ENCODE results near the gene BAIAP2. TPM values are rescaled to one million over a fixed set of nuclear protein-coding genes. Genes with fewer than 3 reads are reported as not detected.

The BAIAP2 gene
- total and polyA plus RNA-seq, 2 donors (not counting 3 experiments of a cell fraction or from before 2014, with no cell fraction given): 12.3 to 18.6 TPM

- Histone ChIP-seq H3K4me2 (ENCODE audit: insufficient read depth, low read length) (no peak overlapping the region), H3K27me3 (ENCODE audit: control insufficient read depth in 2 of 2, insufficient read depth in 2 of 2, low read length in 2 of 2) (no peaks in the 10 kb centered on the region), H3K9me1 (replicated peaks; ENCODE audit: control insufficient read depth, extremely low read depth, insufficient read depth, low read length) (no peaks in the 10 kb centered on the region), H3K9ac (replicated peaks; ENCODE audit: extremely low read depth, insufficient read depth, low read length) (no peak overlapping the region), H4K20me1 (replicated peaks; ENCODE audit: control insufficient read depth, extremely low read depth, insufficient read depth, low read length) (no peaks in the 10 kb centered on the region), H3K4me1 (ENCODE audit: control insufficient read depth, extremely low read depth, insufficient read depth, low read length) (peaks cover 25% of the 10 kb centered on the region), H2AFZ (ENCODE audit: low read depth, low read length) (no peak overlapping the region), H3K4me3 (replicated peaks in 1 of 3; ENCODE audit: insufficient read depth in 1 of 3, low read depth in 1 of 3, low read length in 3 of 3) (no peak overlapping the region), H3K36me3 (ENCODE audit: control insufficient read depth in 2 of 2, extremely low read depth in 1 of 2, insufficient read depth in 2 of 2, low read length in 2 of 2) (no peaks in the 10 kb centered on the region), H3K79me2 (ENCODE audit: control insufficient read depth, insufficient read depth, low read length) (no peaks in the 10 kb centered on the region), H3K9me3 (replicated peaks; ENCODE audit: control insufficient read depth, insufficient read depth, low read length) (no peaks in the 10 kb centered on the region), H3K27ac (ENCODE audit: insufficient read depth, low read depth, low read length) (no peak overlapping the region)
- ChIA-PET CTCF (interaction anchor here (1.5 to 1.9 kb wide), 2 partner anchors 23 to 26 kb away, joined by 3 to 6 read pairs; no protein-coding TSS in a partner anchor), POLR2A (no interaction called here)
- intact Hi-C loops (cut with micrococcal nuclease): no loop called here
- dilution Hi-C loops (cut with MboI; ENCODE audit: extremely low pct_ligation_motif_present, low sequenced_read_pairs): no loop called here
- DNase-seq (ENCODE audit: low read depth, low spot score) (no peak), FAIRE-seq (no peak)
- no TSS peak for BruUV-seq (replicated peaks)
- TF ChIP-seq POLR2A (IDR thresholded peaks at IDR 0.05; ENCODE audit: low read depth, low read length): no peak
- no peak for TF ChIP-seq GATA2 (IDR thresholded peaks at IDR 0.05; ENCODE audit: insufficient read depth, insufficient read length, low read depth, low read length)
- TF ChIP-seq EZH2 (IDR thresholded peaks at IDR 0.05; ENCODE audit: borderline replicate concordance, low read depth, low read length, severe bottlenecking): no peak
- TF ChIP-seq MYC (IDR thresholded peaks at IDR 0.05; ENCODE audit: low read depth, low read length): no peak
- no peak for TF ChIP-seq CTCF (IDR thresholded peaks at IDR 0.05; ENCODE audit: extremely low read depth in 1 of 2, insufficient read depth in 1 of 2, low read depth in 1 of 2, low read length in 2 of 2)
- no peak for TF ChIP-seq POLR2AphosphoS5 (IDR thresholded peaks at IDR 0.05; ENCODE audit: insufficient read depth, low read depth, low read length)
- TF ChIP-seq MAX (IDR thresholded peaks at IDR 0.05; ENCODE audit: insufficient read depth, insufficient read length): no peak
- no peak for TF ChIP-seq FOS (IDR thresholded peaks at IDR 0.05; ENCODE audit: borderline replicate concordance, insufficient read depth, low read length)
- no peak for TF ChIP-seq JUN (IDR thresholded peaks at IDR 0.05; ENCODE audit: borderline replicate concordance, insufficient read depth, insufficient read length, low read depth)
These were observed 14.5 kb downstream of the BAIAP2 start for GRCh38 chr17:81049372-81049911.

All from endothelial cell of umbilical vein (primary cell).